GM18507 (cell line): ENCODE measurements around the gene SLC8A2.

Source experiments
- DNase-seq: peaks from one replicate; pipeline ENCODE4 v3.0.0; 2011; ENCODE audit warnings: low read depth; ENCODE audit not compliant: insufficient read length; ENCODE audit errors: extremely low spot score
- FAIRE-seq: peaks from 2 replicates; lab custom pipeline; 2011; peaks lifted over from hg19 to GRCh38; lab: Jason Lieb, UNC

The SLC8A2 gene

GRCh38 chr19:47507012-47507411, 35.3 kb upstream of the SLC8A2 start:
- DNase-seq = no peak
- no peak for FAIRE-seq

- FAIRE-seq (no peak), DNase-seq (no peak)
Measured at GRCh38 chr19:47506459-47506858, 34.8 kb upstream of the SLC8A2 start.

- FAIRE-seq (no peak), DNase-seq (no peak)
Measured at GRCh38 chr19:47505506-47505905, 33.8 kb upstream of the SLC8A2 start.

- no peak for DNase-seq
- no peak for FAIRE-seq
Measured at GRCh38 chr19:47503826-47504150, 32.1 kb upstream of the SLC8A2 start.

GRCh38 chr19:47503130-47503825, 31.6 kb upstream of the SLC8A2 start:
- FAIRE-seq (no peak), DNase-seq (no peak)

GRCh38 chr19:47499863-47500830, 28.5 kb upstream of the SLC8A2 start:
- FAIRE-seq = no peak

GRCh38 chr19:47499371-47499770, 27.7 kb upstream of the SLC8A2 start:
- DNase-seq (no peak), FAIRE-seq (no peak)

More at GRCh38 chr19:47499863-47500830, 28.5 kb upstream of the SLC8A2 start:
- no peak for DNase-seq

GRCh38 chr19:47498561-47498960, 26.9 kb upstream of the SLC8A2 start:
- FAIRE-seq = no peak

GRCh38 chr19:47497821-47498520, 26.3 kb upstream of the SLC8A2 start:
- FAIRE-seq (no peak), DNase-seq (no peak)

More at GRCh38 chr19:47498561-47498960, 26.9 kb upstream of the SLC8A2 start:
- DNase-seq = no peak

GRCh38 chr19:47497050-47497766, 25.5 kb upstream of the SLC8A2 start:
- DNase-seq (no peak), FAIRE-seq (no peak)

- DNase-seq = no peak
- FAIRE-seq = no peak
Measured at GRCh38 chr19:47495478-47496372, 24.0 kb upstream of the SLC8A2 start.

GRCh38 chr19:47494729-47495128, 23.0 kb upstream of the SLC8A2 start:
- no peak for FAIRE-seq

GRCh38 chr19:47494211-47494547, 22.5 kb upstream of the SLC8A2 start:
- FAIRE-seq (no peak), DNase-seq (no peak)

More at GRCh38 chr19:47494729-47495128, 23.0 kb upstream of the SLC8A2 start:
- DNase-seq = no peak

- DNase-seq = no peak
- no peak for FAIRE-seq
Measured at GRCh38 chr19:47493378-47494210, 21.9 kb upstream of the SLC8A2 start.

GRCh38 chr19:47492571-47493377, 21.1 kb upstream of the SLC8A2 start:
- FAIRE-seq (no peak), DNase-seq (no peak)

GRCh38 chr19:47492137-47492533, 20.4 kb upstream of the SLC8A2 start:
- no peak for DNase-seq

More at GRCh38 chr19:47492137-47492533, 20.4 kb upstream of the SLC8A2 start:
- FAIRE-seq = no peak
